HG02610 (cell line): ENCODE data around the gene SKI.
"Not testable (repeated sequence)": the region's sequence is repeated elsewhere in the genome, so short reads cannot be mapped to it uniquely, and the experiment has no call there.

Source experiments
- ATAC-seq: cut with Tn5 transposase; IDR thresholded peaks from one replicate; pipeline ENCODE4 v1.9.1; 2021; ENCODE audit warnings: mild to moderate bottlenecking, moderate library complexity; ENCODE audit not compliant: unreplicated experiment

Gene SKI

DNA sequence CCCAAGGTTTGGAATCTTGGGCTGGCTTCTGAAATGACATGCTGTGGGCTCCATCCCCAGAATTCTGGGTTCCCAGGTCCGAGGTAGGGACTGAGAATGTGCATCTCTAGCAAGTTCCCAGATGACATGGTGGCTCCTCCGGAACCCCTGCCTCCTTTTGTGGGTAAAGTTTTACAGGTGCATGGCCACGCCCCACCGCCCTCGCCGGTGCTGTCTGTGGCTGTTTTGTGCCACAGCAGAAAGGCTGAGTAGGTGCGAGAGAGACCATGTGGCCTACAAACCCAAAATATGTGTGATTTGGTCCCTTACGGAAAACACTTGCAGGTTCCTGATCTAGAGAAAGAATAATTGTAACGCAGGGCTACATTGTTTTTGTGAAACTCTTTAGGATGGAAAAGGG is 30.9 kb downstream of the SKI start:
- ATAC-seq = no peak

DNA sequence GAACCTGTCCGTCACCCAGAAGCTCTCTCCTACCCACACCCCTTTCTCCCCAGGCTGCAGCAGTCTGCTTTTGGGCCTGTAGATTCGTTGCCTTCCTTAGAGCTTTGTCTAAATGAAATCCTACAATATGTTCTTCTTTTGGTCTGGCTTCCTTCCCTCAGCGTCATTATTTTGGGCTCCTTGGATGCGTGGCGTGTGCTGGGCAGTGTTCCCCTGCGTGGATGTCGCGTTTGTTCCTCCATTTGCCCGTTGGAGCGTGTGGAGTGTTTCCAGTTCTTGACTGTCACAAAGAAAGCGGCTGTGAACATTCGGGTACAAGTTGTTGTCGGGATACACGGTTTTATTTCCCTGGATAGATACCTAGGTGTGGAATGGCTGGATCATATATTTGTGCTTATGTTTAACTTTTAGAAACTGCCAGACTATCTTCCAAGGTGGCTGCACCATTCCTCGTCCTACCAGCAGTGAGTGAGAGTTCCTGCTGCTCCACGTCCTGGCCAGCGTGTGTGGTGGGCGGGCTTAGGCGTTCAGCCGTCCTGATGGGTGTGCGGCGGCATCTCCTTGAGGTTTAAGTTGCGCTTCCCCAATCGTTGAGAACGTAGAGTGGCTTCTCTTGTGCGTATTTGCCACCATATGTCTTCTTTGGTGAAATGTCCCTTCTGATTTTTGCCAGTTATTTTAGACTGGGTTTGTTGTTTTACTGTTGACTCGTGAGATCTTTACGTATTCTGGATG is 31.7 kb downstream of the SKI start:
- ATAC-seq = no peak

DNA sequence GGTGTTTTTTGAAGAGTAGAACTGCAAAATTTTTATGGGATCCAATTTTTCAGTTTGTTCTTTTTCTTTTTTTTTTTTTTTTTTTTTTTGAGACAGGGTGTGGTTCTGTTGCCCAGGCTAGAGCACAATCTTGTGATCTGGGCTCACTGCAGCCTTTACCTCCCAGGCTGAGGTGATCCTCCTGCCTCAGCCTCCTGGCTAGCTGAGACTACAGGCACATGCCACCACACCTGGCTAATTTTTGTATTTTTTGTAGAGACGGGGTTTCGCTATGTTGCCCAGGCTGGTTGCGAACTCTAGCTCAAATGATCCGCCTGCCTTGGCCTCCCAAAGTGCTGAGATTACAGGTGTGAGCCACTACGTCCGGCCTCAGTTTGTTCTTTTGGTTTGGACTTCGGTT is 32.4 kb downstream of the SKI start:
- ATAC-seq = not testable (repeated sequence)

DNA sequence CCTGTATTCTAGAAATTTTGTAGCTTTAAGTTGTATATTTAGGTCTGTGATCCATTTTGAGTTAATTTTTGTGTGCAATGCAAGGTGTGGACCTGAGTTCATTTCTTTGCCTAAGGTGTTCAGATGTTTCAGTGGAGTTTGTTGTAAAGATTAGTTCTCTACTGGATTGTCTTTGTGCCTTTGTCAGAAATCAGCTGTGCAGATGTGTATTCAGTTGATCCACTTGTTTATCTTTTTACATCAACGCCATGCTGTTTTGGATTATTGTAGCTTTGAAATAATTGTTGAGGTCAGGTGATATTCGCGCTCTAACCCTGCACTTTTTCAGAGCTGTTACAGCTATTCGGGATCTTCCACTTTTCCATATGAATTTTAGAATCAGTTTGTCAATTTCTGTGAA is 32.8 kb downstream of the SKI start:
- no peak for ATAC-seq

DNA sequence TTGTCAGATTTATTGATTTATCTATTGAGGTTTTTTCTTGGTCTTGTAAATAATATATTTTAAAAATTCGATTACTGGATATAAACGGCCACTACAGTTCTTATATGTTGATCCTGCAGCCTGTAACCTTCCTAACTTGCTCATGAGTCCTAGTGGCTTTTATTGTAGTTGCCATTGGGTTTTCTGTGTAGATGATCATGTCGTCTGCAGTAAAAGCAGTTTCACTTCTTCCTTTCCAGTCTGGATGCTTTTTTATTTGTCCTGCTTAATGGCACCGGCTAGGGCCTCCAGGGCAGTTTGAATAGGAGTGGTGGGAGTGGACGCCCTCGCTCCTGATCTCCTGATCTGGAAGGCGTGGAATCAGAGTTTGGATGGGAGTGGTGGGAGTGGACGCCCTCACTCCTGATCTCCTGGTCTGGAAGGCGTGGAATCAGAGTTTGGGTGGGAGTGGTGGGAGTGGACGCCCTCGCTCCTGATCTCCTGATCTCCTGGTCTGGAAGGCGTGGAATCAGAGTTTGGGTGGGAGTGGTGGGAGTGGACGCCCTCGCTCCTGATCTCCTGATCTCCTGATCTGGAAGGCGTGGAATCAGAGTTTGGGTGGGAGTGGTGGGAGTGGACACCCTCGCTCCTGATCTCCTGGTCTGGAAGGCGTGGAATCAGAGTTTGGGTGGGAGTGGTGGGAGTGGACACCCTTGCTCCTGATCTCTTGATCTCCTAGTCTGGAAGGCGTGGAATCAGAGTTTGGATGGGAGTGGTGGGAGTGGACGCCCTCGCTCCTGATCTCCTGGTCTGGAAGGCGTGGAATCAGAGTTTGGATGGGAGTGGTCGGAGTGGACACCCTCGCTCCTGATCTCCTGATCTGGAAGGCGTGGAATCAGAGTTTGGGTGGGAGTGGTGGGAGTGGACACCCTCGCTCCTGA is 33.6 kb downstream of the SKI start:
- ATAC-seq = not testable (repeated sequence)

DNA sequence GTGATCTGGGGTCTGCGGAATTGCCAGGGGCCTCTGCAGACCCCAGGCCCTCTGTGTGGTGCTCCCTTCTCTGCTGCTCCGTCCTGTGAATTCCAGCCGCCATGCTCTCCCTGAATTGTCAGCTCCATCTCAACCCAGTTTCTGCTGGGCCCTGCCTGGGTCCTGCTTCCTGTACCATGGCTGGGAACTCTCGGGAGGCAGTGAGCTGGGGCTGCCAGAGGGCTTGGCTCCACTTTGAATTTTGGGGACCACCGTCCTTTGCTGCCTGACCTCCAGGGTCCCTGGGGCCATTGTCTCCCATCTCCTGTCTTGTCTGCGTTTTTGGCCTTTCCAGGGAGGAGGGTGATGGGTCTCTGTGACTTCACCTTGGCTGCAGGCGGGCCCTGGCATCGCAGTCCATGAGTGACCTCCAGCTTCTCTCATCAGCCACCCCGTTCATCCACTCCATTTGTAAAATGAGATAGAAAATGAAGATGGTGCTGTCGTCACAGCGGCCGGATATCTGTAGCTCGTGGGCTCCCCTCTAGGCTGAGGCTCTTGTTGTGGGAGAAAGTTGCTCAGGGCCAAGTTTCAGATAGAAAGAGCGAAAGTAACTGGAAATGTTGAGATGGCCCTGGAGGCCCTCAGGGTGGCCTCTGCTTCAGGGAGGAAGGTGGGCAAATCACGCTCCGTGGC is 38.3 kb downstream of the SKI start:
- ATAC-seq = no peak

DNA sequence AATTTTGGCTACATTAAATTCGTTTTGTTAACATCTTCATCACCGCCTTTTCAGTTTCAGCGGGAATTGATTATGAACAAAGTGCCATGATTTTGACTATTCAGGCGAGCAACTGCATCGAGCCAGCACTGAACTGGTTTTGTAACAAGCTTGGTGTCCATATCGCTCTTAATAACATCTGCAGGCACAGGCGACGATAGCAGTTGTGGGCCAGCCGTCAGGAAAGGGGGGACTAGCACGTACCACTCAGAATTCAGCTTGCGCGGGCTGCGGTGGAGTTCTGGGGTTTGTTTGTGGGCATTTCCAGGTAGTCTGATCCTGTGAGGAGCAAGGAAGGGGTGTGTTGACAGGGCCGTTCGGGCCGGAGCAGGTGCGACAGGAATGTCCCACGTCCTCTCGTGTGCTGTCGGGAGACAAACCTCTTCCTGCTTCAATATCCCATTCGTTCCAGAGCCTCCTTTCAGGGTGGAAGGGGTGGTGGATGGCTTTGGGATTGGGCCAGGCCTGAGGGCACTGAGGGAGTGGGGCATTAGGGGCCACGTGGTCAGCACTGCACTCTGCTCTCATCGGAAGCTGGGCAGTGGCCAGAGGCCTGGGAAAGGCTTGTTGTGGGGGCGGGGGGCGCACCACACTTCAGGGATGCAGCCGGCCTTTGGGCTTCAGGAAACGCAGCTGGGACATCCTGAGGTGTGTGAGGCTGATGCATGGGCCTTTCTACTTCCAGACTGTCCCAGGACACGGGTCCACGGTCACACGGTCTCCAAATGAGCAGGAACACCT is 39.1 kb downstream of the SKI start:
- no peak for ATAC-seq

DNA sequence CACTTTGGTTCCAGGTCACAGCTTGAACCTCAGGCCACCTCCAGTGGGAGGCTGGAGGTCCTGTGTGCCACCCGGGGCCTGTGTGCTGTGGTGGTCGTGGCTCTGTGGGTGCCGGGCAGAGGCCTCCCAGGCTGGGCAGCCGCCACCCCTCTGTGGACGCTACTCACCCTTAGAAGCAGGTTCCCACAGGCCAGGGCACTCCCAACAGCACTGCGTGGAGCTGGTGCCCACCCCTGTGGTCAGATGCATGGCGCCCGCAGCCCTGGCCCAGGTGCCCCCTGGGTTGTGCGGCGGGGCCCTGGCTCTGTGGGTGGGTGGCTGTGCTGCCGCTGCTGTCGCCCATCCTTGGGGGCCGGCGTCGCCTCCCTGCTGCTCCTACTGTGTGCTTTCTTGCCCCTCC is 39.7 kb downstream of the SKI start:
- ATAC-seq = no peak

DNA sequence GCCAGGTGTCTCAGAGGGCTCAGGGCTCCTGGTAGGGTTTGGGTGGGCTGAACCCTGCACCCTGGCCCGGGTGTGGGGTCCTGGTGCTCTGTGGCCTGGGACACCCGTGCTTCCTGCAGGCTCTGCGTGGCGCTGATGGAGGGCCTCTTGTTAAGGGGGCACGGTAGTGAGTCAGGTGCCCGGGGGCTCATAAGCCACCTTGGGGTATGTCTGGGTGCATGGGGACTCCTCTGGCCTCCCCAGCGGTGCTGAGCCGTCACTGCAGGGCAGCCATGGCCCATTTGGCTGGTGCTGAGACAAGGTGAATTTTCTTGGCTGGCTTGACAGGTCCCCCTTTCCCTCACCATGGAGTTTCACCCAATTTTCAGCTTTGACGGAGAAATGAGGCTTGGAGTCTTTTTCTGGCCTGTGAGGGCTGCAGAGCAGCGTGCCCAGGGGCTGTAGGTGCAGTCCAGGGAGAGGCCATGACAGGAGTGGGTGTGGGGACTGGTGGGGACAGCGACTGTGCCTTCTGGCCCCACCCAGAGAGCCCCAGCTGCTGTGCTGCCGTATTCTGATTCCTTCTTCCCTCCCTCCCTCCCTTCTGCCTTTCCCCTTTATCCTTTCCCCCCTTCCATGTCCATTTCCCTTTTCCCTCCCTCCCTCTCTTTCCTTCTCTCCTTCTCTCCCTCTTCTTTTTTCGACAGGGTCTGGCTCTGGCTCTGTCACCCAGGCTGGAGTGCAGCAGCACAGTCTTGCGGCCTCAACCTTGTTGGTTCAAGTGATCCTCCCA is 40.4 kb downstream of the SKI start:
- no peak for ATAC-seq

DNA sequence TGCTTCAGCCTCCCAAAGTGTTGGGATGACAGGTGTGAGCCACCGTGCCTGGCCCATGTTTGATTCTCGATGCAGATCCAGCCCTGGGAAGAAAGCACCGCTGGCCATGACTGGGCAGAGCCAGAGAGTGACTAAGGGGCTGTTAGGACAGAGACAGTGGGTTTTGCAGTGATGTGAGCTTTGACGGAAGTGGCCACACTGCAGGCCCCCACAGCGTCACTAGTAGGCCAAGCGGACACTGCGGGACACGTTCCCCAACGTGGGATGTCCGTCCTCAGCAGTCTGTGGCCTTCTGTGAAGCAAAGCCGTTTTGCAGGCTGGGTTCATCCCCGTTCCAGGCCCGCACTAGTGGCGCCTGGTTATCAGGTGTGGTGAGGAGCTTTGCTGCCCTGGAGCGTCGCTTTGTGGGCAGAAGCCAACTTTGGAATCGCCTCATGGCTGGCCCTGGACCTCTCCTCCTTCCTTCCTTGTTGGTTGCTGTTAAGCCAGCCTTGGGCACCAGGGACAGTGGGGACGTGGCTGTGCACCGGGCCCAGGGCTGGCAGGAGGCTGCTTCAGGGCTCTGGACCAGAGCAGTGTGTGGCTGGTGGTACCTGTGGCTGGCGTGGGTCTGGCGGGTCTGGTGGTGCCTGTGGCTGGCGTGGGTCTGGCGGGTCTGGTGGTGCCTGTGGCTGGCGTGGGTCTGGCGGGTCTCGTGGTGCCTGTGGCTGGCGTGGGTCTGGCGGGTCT is 41.2 kb downstream of the SKI start:
- no peak for ATAC-seq

DNA sequence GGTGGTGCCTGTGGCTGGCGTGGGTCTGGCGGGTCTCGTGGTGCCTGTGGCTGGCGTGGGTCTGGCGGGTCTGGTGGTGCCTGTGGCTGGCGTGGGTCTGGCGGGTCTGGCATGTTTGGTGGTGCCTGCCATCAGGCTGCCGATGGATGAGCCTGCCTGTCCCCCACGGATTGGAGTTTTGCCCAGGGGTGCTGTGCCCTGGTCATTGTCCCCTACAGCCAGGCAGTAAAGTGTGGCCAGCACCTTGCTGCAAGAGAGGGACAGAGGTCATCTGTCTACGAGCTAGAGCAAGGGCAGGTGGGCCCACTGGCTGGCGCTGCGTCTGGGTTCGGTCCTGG is 41.8 kb downstream of the SKI start:
- no peak for ATAC-seq

DNA sequence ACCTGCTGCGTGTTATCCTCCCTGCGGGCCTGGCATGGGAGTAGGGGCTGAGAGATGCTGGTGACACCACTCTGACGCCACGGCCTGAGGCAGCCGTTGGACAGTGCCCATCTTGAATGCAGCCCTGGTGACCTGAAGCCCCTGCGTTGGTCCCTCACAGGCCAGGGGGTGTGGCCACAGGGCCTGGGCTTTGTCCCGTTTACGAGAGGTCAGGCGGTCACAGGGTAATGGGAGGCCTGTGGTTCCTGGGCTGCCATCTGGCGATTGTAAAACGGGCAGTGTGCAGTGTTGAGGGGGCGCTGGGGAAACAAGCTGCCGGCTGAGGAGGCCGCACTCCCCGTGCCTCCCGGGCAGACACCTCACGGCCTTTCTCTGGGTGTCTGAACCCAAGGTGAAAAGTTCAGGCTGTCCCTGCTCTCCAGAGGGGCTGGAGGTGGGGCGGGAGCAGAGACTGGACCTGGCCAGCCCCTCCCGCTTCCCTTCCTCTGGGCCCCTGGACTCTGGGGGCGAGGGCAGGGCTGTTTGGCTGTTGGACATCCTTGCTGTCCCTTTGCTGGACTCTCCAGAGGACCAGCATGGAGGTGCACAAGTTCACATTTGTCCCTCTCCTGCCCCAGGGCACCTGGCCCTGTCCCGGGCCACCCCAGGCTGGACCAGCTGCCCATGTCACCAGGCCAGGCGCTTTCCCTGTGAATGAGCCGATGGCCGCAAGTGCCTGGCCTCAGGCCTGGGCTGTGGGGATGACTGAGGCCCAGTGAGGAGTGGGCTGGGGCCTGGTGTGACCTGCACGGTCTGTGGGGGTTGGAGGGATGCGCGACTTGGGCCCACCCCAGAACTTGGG is 42.4 kb downstream of the SKI start:
- ATAC-seq = no peak

DNA sequence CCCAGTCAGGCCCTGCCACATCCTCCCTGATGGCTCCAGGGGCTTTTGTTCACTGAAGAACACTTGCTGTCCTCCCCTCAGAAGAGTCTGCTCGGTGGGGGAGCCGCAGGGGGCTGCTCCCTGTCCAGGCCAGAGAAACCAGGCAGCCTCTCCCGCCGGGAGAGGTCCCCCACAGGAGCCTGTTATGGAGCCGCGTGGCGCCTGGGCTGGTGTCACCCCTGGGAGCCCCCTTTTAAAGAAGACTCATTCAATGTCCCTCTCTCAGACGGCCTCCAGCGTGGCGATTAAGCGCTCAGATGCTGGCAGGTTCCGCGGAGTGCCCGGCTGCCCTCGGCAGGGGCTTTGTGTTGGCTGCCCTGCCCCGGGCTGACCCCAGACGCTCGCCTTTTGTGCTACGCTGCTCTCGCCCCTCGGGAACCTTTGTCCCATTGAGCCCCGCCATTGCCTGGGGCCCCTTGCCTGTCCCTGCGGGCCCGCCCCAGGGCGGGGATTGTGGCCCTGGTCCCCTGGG is 43.1 kb downstream of the SKI start:
- no peak for ATAC-seq

DNA sequence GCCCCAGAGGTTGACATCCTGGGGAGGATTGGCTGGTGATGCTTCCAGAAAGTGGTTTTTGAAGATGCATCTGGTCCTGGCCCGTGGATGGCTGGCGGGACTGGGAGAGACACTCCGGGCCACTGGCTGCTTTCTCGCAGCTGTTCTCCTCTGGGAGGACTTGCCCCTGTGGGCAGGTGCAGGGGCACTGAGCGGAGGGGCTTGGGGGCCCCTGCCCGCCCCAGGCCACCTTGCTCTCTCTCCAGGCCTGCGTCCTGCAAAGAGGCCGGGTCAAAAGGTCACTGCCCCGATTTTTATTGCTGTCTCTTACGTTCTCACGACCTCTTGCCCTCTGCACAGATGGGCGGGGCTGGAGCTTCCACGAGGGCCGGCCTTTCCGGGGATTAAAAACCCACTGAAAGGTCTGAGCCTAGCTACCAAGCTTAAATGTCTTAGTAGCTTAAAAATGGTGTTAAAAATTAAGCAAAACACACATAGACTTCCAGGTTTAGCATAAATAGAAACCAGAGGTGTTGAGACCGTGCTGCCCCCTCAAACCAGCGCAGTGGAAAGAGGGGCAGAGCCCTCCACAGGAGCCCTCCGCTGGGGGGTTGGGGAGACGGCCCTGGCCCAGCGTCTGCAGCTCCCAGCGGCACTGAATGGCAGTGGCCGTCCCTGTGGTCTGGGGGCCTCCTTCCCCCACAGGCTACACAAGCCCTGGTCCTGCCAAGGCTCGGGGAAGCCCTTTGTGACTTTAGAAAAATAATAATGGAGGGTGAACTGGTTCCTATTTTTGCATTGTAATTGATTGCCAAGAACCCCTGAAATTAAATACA is 43.9 kb downstream of the SKI start:
- ATAC-seq = no peak

DNA sequence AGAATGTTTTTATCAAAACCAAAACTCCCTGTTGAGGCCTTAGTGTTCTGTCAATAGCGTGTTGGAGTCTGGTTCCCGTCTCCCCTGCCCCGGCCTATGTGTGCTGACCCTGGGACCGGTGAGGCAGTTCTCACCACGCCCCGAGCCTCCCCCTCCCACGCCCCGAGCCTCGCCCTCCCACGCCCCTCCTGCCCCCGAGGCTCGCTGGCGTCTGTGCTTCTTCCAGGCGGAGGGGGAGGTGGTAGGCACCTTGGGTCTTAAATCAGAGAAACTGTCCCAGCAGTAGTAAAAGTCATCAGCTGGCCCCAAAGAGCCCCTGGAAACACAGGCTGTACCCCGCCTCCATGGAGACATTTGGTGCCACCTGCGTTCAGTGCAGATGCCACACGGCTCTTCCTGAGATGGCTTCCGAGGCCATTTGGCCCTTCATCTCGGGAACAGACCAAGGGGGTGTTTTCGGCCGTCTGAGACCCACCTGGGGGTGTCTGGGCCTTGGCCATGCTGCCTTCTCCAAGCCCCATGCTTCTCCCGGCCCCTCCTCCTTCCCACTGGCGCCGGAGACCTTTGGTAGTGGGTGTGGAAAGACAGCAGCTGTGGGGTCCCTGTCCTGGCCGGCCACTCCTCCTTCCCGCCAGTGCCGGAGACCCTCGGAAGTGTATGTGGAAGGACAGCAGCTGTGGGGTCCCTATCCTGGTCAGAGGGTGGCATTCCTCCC is 44.7 kb downstream of the SKI start:
- ATAC-seq = no peak

DNA sequence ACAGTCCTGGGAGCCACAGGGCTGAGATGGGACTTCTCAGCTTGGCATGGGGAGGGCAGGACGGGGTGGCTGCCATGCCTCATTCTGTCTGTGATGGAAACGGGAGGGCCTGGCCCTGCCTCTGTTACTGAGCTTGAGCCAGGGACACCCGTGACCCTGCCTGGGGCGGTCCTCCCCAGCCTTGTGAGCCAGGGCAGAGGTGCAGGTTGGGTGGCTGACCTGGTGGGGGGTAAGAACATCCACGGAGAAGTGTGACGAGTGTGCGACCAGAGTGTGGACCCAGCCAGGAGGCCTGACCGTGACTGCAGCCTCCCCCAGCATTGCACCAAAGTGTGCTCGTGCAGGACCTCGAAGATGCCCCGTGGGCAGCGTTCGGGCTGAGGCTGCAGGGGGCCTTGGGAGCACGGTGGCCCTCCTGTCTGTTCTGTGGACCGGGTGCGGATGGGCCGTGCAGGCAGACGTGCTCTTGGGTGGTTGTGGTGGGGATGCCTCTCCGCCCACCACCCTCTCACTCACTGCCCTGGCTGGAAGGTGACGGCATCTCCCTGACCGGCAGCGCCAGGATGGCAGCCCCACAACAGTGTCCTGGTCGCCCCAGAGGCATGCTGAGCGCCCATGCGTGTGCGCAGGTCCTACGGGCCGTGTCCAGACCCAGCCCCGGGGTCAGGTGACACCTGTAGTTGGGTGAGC is 45.4 kb downstream of the SKI start:
- ATAC-seq = no peak
